ENCODE results near the gene HS3ST3B1.

Gene HS3ST3B1

GRCh38 chr17:14296166-14296910 is 4.5 kb upstream of the HS3ST3B1 start:
- Histone ChIP-seq H3K9ac (ENCODE audit: low read length in 2 of 2) (no peak overlapping the region), H3K27ac (ENCODE audit: low read length) (no peak overlapping the region), H3K4me1 (ENCODE audit: control insufficient read depth, insufficient read depth, low read length) (peaks cover 18% of the 10 kb centered on the region), H3K36me3 (ENCODE audit: control insufficient read depth in 2 of 2, insufficient read depth in 2 of 2, low read length in 2 of 2) (no peaks in the 10 kb centered on the region), H3K9me3 (ENCODE audit: control insufficient read depth in 2 of 2, low read length in 2 of 2) (no peaks in the 10 kb centered on the region), H3K27me3 (ENCODE audit: control insufficient read depth in 1 of 2, insufficient read depth in 2 of 2, low read length in 2 of 2) (peaks cover 49 to 78% of the 10 kb centered on the region in 2 donors), H3K4me3 (ENCODE audit: low read length in 2 of 2) (no peak overlapping the region)

GRCh38 chr17:14297161-14297851 is 3.6 kb upstream of the HS3ST3B1 start:
- Histone ChIP-seq H3K9me3 (ENCODE audit: control insufficient read depth in 2 of 2, low read length in 2 of 2) (no peaks in the 10 kb centered on the region), H3K27me3 (ENCODE audit: control insufficient read depth in 1 of 2, insufficient read depth in 2 of 2, low read length in 2 of 2) (peaks cover 53 to 82% of the 10 kb centered on the region in 2 donors), H3K36me3 (ENCODE audit: control insufficient read depth in 2 of 2, insufficient read depth in 2 of 2, low read length in 2 of 2) (no peaks in the 10 kb centered on the region), H3K4me3 (ENCODE audit: low read length in 2 of 2) (peak overlapping the region; percentile 28 to 59), H3K4me1 (ENCODE audit: control insufficient read depth, insufficient read depth, low read length) (peaks cover 27% of the 10 kb centered on the region), H3K9ac (ENCODE audit: low read length in 2 of 2) (no peak overlapping the region), H3K27ac (ENCODE audit: low read length) (no peak overlapping the region)

GRCh38 chr17:14298221-14298946 is 2.5 kb upstream of the HS3ST3B1 start:
- Histone ChIP-seq H3K27me3 (ENCODE audit: control insufficient read depth in 1 of 2, insufficient read depth in 2 of 2, low read length in 2 of 2) (peaks cover 51 to 91% of the 10 kb centered on the region in 2 donors), H3K27ac (ENCODE audit: low read length) (no peak overlapping the region), H3K4me1 (ENCODE audit: control insufficient read depth, insufficient read depth, low read length) (peaks cover 36% of the 10 kb centered on the region), H3K9me3 (ENCODE audit: control insufficient read depth in 2 of 2, low read length in 2 of 2) (no peaks in the 10 kb centered on the region), H3K4me3 (ENCODE audit: low read length in 2 of 2) (no peak overlapping the region), H3K36me3 (ENCODE audit: control insufficient read depth in 2 of 2, insufficient read depth in 2 of 2, low read length in 2 of 2) (no peaks in the 10 kb centered on the region), H3K9ac (ENCODE audit: low read length in 2 of 2) (no peak overlapping the region)

- Histone ChIP-seq H3K36me3 (ENCODE audit: control insufficient read depth in 2 of 2, insufficient read depth in 2 of 2, low read length in 2 of 2) (no peaks in the 10 kb centered on the region), H3K4me1 (ENCODE audit: control insufficient read depth, insufficient read depth, low read length) (peaks cover 42% of the 10 kb centered on the region), H3K9me3 (ENCODE audit: control insufficient read depth in 2 of 2, low read length in 2 of 2) (no peaks in the 10 kb centered on the region), H3K4me3 (ENCODE audit: low read length in 2 of 2) (no peak overlapping the region), H3K9ac (ENCODE audit: low read length in 2 of 2) (no peak overlapping the region), H3K27me3 (ENCODE audit: control insufficient read depth in 1 of 2, insufficient read depth in 2 of 2, low read length in 2 of 2) (peaks cover 56 to 93% of the 10 kb centered on the region in 2 donors), H3K27ac (ENCODE audit: low read length) (no peak overlapping the region)
These were observed 2.0 kb upstream of the HS3ST3B1 start for GRCh38 chr17:14298947-14299279.

- Histone ChIP-seq H3K36me3 (ENCODE audit: control insufficient read depth in 2 of 2, insufficient read depth in 2 of 2, low read length in 2 of 2) (no peaks in the 10 kb centered on the region), H3K4me1 (ENCODE audit: control insufficient read depth, insufficient read depth, low read length) (peaks cover 45% of the 10 kb centered on the region), H3K27me3 (ENCODE audit: control insufficient read depth in 1 of 2, insufficient read depth in 2 of 2, low read length in 2 of 2) (peaks cover 61 to 95% of the 10 kb centered on the region in 2 donors), H3K9me3 (ENCODE audit: control insufficient read depth in 2 of 2, low read length in 2 of 2) (no peaks in the 10 kb centered on the region), H3K9ac (ENCODE audit: low read length in 2 of 2) (no peak overlapping the region), H3K4me3 (ENCODE audit: low read length in 2 of 2) (peak overlapping the region; percentile 18 to 77), H3K27ac (ENCODE audit: low read length) (no peak overlapping the region)
These were observed 1.4 kb upstream of the HS3ST3B1 start for GRCh38 chr17:14299280-14300141.

- H3K27ac ChIP-seq (ENCODE audit: low read length): no peak overlapping the region
- H3K9ac ChIP-seq (ENCODE audit: low read length in 2 of 2): peak overlapping the region in 1 of 2 donors; percentile 61
These were observed 604 bp downstream of the HS3ST3B1 start for GRCh38 chr17:14301279-14302090.

GRCh38 chr17:14302091-14302430 is 1.2 kb downstream of the HS3ST3B1 start:
- H3K4me1 ChIP-seq (ENCODE audit: control insufficient read depth, insufficient read depth, low read length): peaks cover 45% of the 10 kb centered on the region
- no peak overlapping the region for H3K27ac ChIP-seq (ENCODE audit: low read length)
- no peaks in the 10 kb centered on the region for H3K36me3 ChIP-seq (ENCODE audit: control insufficient read depth in 2 of 2, insufficient read depth in 2 of 2, low read length in 2 of 2)
- H3K9ac ChIP-seq (ENCODE audit: low read length in 2 of 2): peak overlapping the region; percentile 13 to 61
- no peaks in the 10 kb centered on the region for H3K9me3 ChIP-seq (ENCODE audit: control insufficient read depth in 2 of 2, low read length in 2 of 2)
- H3K27me3 ChIP-seq (ENCODE audit: control insufficient read depth in 1 of 2, insufficient read depth in 2 of 2, low read length in 2 of 2): peaks cover 61 to 90% of the 10 kb centered on the region in 2 donors
- peak overlapping the region; percentile 71 to 77 for H3K4me3 ChIP-seq (ENCODE audit: low read length in 2 of 2)

More at GRCh38 chr17:14301279-14302090, 604 bp downstream of the HS3ST3B1 start:
- H3K36me3 ChIP-seq (ENCODE audit: control insufficient read depth in 2 of 2, insufficient read depth in 2 of 2, low read length in 2 of 2): no peaks in the 10 kb centered on the region
- peaks cover 67 to 96% of the 10 kb centered on the region in 2 donors for H3K27me3 ChIP-seq (ENCODE audit: control insufficient read depth in 1 of 2, insufficient read depth in 2 of 2, low read length in 2 of 2)
- peak overlapping the region; percentile 71 to 77 for H3K4me3 ChIP-seq (ENCODE audit: low read length in 2 of 2)
- no peaks in the 10 kb centered on the region for H3K9me3 ChIP-seq (ENCODE audit: control insufficient read depth in 2 of 2, low read length in 2 of 2)
- H3K4me1 ChIP-seq (ENCODE audit: control insufficient read depth, insufficient read depth, low read length): peaks cover 45% of the 10 kb centered on the region

- Histone ChIP-seq H3K4me1 (ENCODE audit: control insufficient read depth, insufficient read depth, low read length) (peaks cover 42% of the 10 kb centered on the region), H3K4me3 (ENCODE audit: low read length in 2 of 2) (peak overlapping the region; percentile 71 to 77), H3K27me3 (ENCODE audit: control insufficient read depth in 1 of 2, insufficient read depth in 2 of 2, low read length in 2 of 2) (peaks cover 58 to 87% of the 10 kb centered on the region in 2 donors), H3K9ac (ENCODE audit: low read length in 2 of 2) (peak overlapping the region; percentile 36 to 61), H3K9me3 (ENCODE audit: control insufficient read depth in 2 of 2, low read length in 2 of 2) (no peaks in the 10 kb centered on the region), H3K27ac (ENCODE audit: low read length) (no peak overlapping the region), H3K36me3 (ENCODE audit: control insufficient read depth in 2 of 2, insufficient read depth in 2 of 2, low read length in 2 of 2) (no peaks in the 10 kb centered on the region)
These were observed 1.7 kb downstream of the HS3ST3B1 start for GRCh38 chr17:14302431-14303099.

GRCh38 chr17:14303343-14304221 is 2.7 kb downstream of the HS3ST3B1 start:
- Histone ChIP-seq H3K27me3 (ENCODE audit: control insufficient read depth in 1 of 2, insufficient read depth in 2 of 2, low read length in 2 of 2) (peaks cover 50 to 84% of the 10 kb centered on the region in 2 donors), H3K9ac (ENCODE audit: low read length in 2 of 2) (no peak overlapping the region), H3K9me3 (ENCODE audit: control insufficient read depth in 2 of 2, low read length in 2 of 2) (peaks cover 0 to 1% of the 10 kb centered on the region in 2 donors), H3K4me1 (ENCODE audit: control insufficient read depth, insufficient read depth, low read length) (peaks cover 42% of the 10 kb centered on the region), H3K4me3 (ENCODE audit: low read length in 2 of 2) (peak overlapping the region in 1 of 2 donors; percentile 77), H3K27ac (ENCODE audit: low read length) (no peak overlapping the region), H3K36me3 (ENCODE audit: control insufficient read depth in 2 of 2, insufficient read depth in 2 of 2, low read length in 2 of 2) (no peaks in the 10 kb centered on the region)

All from stomach smooth muscle (tissue), 2 donors.